Cardiac fibroblast (primary cell): ENCODE data around the gene DAP.

Experiments
- DNase-seq, 2 donors: peaks; one replicate each; pipeline versions ENCODE4 v3.0.0 to v3.0.0-alpha.2; 2010; ENCODE audit warnings: low read depth in 2 of 2
- H3K4me3 ChIP-seq, 2 donors: replicated peaks in 1 of 2; 1 replicate in 1 of 2; 2 replicates in 1 of 2; pipeline ENCODE4 v1.5.1; 2011; ENCODE audit warnings: low read depth in 2 of 2, low read length in 2 of 2, mild to moderate bottlenecking in 2 of 2, moderate library complexity in 1 of 2
- CTCF ChIP-seq: IDR thresholded peaks from one replicate; pipeline ENCODE4 v1.5.1; 2011; ENCODE audit warnings: low read depth, mild to moderate bottlenecking, low read length, inconsistent platforms

DAP gene

DNA sequence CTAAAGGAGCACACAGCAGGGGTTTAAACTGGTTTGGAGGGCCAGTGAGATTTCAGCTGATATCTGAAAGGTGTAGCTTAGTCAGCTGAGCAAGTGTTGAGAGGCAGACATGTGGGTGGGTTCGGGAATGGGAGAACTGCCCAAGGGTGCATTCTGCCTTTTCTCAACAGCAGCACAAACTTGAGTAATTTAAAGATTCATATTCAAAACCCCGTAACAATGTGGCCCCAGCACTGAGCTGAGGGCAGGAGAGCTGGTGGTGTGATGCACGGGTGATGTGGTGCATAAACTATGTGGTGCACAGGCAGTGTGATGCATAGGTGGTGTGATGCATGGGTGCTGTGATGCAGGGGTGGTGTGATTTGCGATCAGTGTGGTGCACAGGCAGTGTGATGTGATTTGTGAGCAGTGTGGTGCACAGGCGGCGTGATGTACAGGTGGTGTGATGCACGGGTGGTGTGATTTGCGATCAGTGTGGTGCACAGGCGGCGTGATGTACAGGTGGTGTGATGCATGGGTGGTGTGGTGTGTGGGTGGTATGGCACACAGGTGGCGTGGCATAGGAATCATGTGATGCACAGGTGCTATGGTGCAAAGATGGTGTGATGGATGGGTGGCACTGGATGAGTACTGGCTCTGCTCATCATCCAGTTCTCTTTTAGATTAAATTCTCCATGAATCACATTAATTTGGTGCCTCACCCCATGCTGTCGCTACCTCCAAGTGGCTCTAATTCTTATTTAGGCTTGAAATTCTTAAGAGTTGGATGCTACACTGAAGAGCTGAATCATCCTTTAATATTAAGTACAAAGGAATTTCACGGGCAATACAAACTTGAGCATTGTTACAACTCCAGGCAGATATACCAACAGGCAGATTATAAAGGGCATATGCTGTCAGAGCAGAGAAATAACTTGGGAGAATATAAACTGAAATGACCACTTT is 53.6 kb downstream of the DAP start:
- H3K4me3 ChIP-seq = no peak overlapping the region
- DNase-seq = peak in 1 of 2 donors; percentile 52
- TF ChIP-seq CTCF = no peak

DNA sequence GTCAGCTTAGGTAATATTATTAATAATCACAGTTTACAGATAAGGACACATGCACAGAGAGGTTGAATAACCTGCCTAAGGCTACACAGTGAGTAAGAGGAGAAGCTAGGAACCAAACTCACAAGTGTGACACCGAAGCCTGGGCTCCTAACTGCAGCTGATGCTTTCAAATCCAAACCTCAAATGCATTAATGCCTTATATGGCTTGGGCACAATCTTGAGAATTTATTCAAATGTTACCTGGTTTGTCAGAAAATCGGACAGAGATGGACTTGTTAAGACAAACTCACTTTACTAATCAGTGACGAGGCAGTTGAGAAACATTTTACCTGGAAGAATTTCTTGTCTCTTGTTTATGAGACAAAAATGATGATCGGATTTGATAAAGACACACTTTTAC is 54.7 kb downstream of the DAP start:
- DNase-seq = no peak
- TF ChIP-seq CTCF = no peak
- no peak overlapping the region for H3K4me3 ChIP-seq

- no peak for TF ChIP-seq CTCF
- DNase-seq = no peak
- H3K4me3 ChIP-seq = no peak overlapping the region
Observed at GRCh38 chr5:10705747-10706146, 55.3 kb downstream of the DAP start.

GRCh38 chr5:10704949-10705621 is 55.9 kb downstream of the DAP start:
- DNase-seq = peak; percentile 69 to 73
- H3K4me3 ChIP-seq = no peak overlapping the region
- no peak for TF ChIP-seq CTCF

DNA sequence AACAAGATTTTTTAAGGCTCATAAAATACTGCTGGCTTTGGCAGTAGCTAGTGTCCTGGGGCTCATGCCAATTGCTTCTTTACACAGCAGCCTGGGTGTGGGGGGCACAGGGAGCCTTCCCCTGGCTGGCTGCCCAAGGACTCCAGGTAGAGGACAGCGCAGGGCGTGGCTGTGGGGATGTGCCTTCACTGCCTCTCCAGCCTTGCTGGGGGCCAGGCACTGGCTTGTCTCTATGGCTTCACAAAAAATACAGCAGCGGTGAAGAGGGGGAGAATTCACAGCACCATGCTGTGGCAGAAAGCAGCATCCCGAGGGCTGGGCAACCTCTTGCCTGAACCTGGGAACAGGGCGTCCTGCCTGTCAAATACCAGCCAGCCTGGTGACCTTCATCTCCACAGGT is 57.4 kb downstream of the DAP start:
- no peak overlapping the region for H3K4me3 ChIP-seq
- TF ChIP-seq CTCF = no peak
- DNase-seq = no peak

DNA sequence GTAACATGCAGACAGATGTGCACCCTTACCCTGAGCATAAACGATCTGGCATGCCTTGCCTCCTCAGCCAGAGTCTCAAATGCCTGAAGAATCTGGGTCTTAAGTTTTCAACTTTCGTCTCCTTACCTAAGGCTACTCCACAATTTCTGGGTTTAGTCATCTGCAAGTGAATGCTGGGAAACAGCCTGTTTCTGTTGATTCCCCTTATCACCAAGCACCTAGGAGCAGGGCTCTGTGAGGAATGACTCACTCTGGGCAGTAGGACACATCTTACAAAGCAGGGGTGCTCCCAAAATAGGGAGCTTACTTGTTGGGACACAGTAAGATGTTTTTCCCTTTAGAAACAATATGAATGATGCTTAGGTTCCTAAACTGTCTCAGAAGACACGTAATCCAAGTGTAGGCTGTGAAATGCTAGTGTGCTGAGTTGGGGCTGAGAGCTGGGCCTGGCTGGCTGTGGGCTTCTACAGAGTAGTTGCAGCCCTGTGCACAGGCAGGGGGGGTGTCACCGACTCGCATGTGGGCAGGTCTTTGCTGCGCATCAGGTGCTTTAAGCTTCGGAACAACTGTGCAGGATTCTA is 58.0 kb downstream of the DAP start:
- no peak for TF ChIP-seq CTCF

More for the DNA sequence above, 58.0 kb downstream of the DAP start:
- no peak overlapping the region for H3K4me3 ChIP-seq
- DNase-seq = peak in 1 of 2 donors; percentile 34
